HepG2 (cell line): ENCODE measurements around the gene GPR26. TPM values are rescaled to one million over a fixed set of nuclear protein-coding genes. Genes with fewer than 3 reads are reported as not detected.

ENCODE experiments used
- ATAC-seq: fragments of 200-7000 bp; cut with Tn5 transposase; 3 replicates; pipeline ENCODE4 v1.9.1; 2020; ENCODE audit warnings: mild to moderate bottlenecking, moderate library complexity
- BruUV-seq: library from RNA; stranded (reverse); fragments of 400-500 nt; replicated peaks from 2 replicates; lab custom pipeline; 2021; lab: Mats Ljungman, UMichigan
- CTCF ChIA-PET: fragments of 300-600 bp; formaldehyde crosslinking; extraction: SDS; loops from one replicate; lab custom pipeline; 2021; ENCODE audit warnings: low total read pairs, inconsistent platforms, low intra/inter-chr PET ratio; lab: Yijun Ruan, JAX
- POLR2A ChIA-PET: fragments of 350-600 bp; sonication (Branson Sonifier 250); formaldehyde crosslinking; loops from one replicate; lab custom pipeline; 2020; ENCODE audit warnings: antibody characterized with exemption, inconsistent platforms; lab: Yijun Ruan, JAX
- DNase-seq: peaks from one replicate; pipeline ENCODE4 v3.0.0-alpha.2; 2015; ENCODE audit warnings: low spot score
- FAIRE-seq: peaks from 3 replicates; lab custom pipeline; 2011; peaks lifted over from hg19 to GRCh38; lab: Jason Lieb, UNC
- H2AFZ ChIP-seq: one replicate; pipeline ENCODE4 v1.6.1; 2011; ENCODE audit warnings: low read length, inconsistent platforms
- H3K27ac ChIP-seq: fragments of 300-600 bp; 3 replicates; pipeline ENCODE4 v1.8.0; 2011; ENCODE audit warnings: mixed run types, mild to moderate bottlenecking, mixed read lengths, low read length, inconsistent platforms; ENCODE audit not compliant: insufficient read depth; ENCODE audit errors: extremely low read length
- H3K27me3 ChIP-seq, 2 experiments: fragments of 200-600 bp in 1 of 2; 2 replicates in 1 of 2; 3 replicates in 1 of 2; pipeline versions ENCODE4 v1.6.0 to v1.8.0; 2011; ENCODE audit warnings: low read length in 2 of 2, mild to moderate bottlenecking in 2 of 2, moderate library complexity in 2 of 2, inconsistent platforms in 1 of 2; ENCODE audit not compliant: insufficient read depth in 2 of 2, control insufficient read depth in 1 of 2
- H3K36me3 ChIP-seq, 2 experiments: fragments of 200-600 bp in 1 of 2; replicated peaks in 1 of 2; 2 replicates in 1 of 2; 3 replicates in 1 of 2; pipeline versions ENCODE4 v1.5.1 to v1.8.0; 2011; ENCODE audit warnings: low read length in 2 of 2, inconsistent platforms in 1 of 2; ENCODE audit not compliant: insufficient read depth in 2 of 2, control insufficient read depth in 1 of 2
- H3K4me1 ChIP-seq: 2 replicates; pipeline ENCODE4 v1.5.1; 2012; ENCODE audit warnings: low read length, inconsistent platforms; ENCODE audit not compliant: insufficient read depth
- H3K4me2 ChIP-seq: 2 replicates; pipeline ENCODE4 v1.6.0; 2011; ENCODE audit warnings: low read depth, low read length, inconsistent platforms
- H3K4me3 ChIP-seq, 3 experiments: fragments of 200-600 bp in 1 of 3; sonication (generic), shearing (Covaris generic) in 1 of 3; replicated peaks in 1 of 3; 2 replicates each; pipeline ENCODE4 v1.5.1; 2011 to 2016; ENCODE audit warnings: low read length in 3 of 3, inconsistent platforms in 2 of 3, low read depth in 2 of 3, mild to moderate bottlenecking in 2 of 3, control low read depth in 1 of 3, mixed read lengths in 1 of 3; ENCODE audit not compliant: insufficient read depth in 1 of 3
- H3K79me2 ChIP-seq: one replicate; pipeline ENCODE4 v1.6.1; 2011; ENCODE audit warnings: low read length, inconsistent platforms; ENCODE audit not compliant: insufficient read depth
- H3K9ac ChIP-seq: 2 replicates; pipeline ENCODE4 v1.6.0; 2011; ENCODE audit warnings: mild to moderate bottlenecking, low read depth, low read length, inconsistent platforms; ENCODE audit not compliant: insufficient read depth
- H3K9me3 ChIP-seq: 2 replicates; pipeline ENCODE4 v1.5.1; 2012; ENCODE audit warnings: mild to moderate bottlenecking, low read length
- H4K20me1 ChIP-seq: 2 replicates; pipeline ENCODE4 v1.6.0; 2011; ENCODE audit warnings: inconsistent platforms, mild to moderate bottlenecking, low read length, moderate library complexity; ENCODE audit not compliant: insufficient read depth
- KAT8 ChIP-seq: IDR thresholded peaks from 2 replicates; pipeline ENCODE4 v1.6.1; 2016; ENCODE audit warnings: missing genetic modification reagents, missing compliant biosample characterization
- KIAA2018 ChIP-seq: sonication (generic); formaldehyde crosslinking; IDR thresholded peaks from 2 replicates; pipeline ENCODE4 v1.5.0; 2020; ENCODE audit warnings: mild to moderate bottlenecking, missing genetic modification reagents, borderline replicate concordance
- whole genome bisulfite sequencing: methylation state at CpG from one replicate; pipeline ENCODE4 v1.1.6; 2017; ENCODE audit warnings: low lambda C conversion rate; 5-methylcytosine and 5-hydroxymethylcytosine counted together
- in situ Hi-C: cut with HindIII; loops from 2 replicates; pipeline ENCODE4 v1.10.0; 2017; ENCODE audit warnings: low pct_unique_long_range_greater_than_20kb; ENCODE audit not compliant: extremely low pct_ligation_motif_present
- intact Hi-C: fragments of 100-400 bp; cut with micrococcal nuclease; formaldehyde crosslinking; loops from one replicate; pipeline ENCODE4 v1.10.0; 2022; ENCODE audit not compliant: unreplicated experiment
- polyA plus RNA-seq, 8 experiments: library from polyadenylated mRNA; depleted of rRNA in 3 of 8; stranded (reverse) in 7 of 8; unstranded in 1 of 8; fragments of >200 nt; fragmentation: Illumina TruSeq in 4 of 8; extraction: Trizol in 4 of 8; gene quantifications; 2 replicates each; pipeline versions ENCODE4 v1.2.1 to v1.2.3, GENCODE V29; 2011 to 2016; ENCODE audit warnings: low read depth in 4 of 8, missing spikeins in 1 of 8, mixed read lengths in 1 of 8; ENCODE audit not compliant: insufficient read depth in 1 of 8
- total RNA-seq, 5 experiments: library from RNA; depleted of rRNA; stranded (reverse); fragments of >200 nt; fragmentation: Illumina TruSeq; extraction: Trizol; gene quantifications; 2 replicates each; pipeline ENCODE4 v1.2.3, GENCODE V29; 2016; ENCODE audit warnings: low read depth in 1 of 5
- TF ChIP-seq, protein P1 (sequence below): sonication (generic); formaldehyde crosslinking; IDR thresholded peaks from 2 replicates; pipeline ENCODE4 v1.5.0; 2020; ENCODE audit warnings: missing genetic modification reagents
- TF ChIP-seq, protein P2 (sequence below): sonication (generic); formaldehyde crosslinking; IDR thresholded peaks from 2 replicates; pipeline ENCODE4 v1.4.0; 2020; ENCODE audit warnings: missing genetic modification reagents

GPR26 gene
- total and polyA plus RNA-seq, 2 of the 13 experiments (the other 11 are each of a cell fraction or from before 2014, with no cell fraction given) = not detected

DNA sequence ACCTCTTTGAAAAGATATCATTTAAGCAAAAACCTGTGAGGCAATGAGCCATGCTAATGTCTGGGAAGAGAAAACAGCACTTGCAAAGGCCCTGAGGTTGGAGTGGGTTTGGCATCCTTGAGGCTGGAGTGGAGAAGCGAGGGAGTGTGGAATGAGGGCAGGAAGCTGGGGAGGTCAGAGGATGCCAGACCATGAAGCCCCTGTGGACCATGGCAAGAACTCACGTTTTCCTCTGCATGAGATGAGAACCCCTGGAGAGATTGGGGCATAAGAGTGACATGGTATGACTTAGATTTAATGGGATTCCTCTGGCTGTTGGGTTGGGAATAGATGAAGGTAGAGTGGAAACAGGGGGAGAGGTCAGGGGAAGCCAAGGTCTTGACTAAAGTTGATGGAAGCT is 49.4 kb downstream of the GPR26 start (continued):
- TF ChIP-seq KIAA2018 (CRISPR knock-in tag) = no peak
- no peak for TF ChIP-seq KAT8 (CRISPR knock-in tag)

- no peaks in the 10 kb centered on the region for H3K36me3 ChIP-seq
- ChIA-PET POLR2A (no interaction called here), CTCF (no interaction called here)
- in situ Hi-C loops (no loop called here), intact Hi-C loops (no loop called here)
- peaks cover 0 to 2% of the 10 kb centered on the region in 2 experiments; a peak in 1 of 5 replicates for H3K27me3 ChIP-seq
- no peaks in the 10 kb centered on the region for H3K79me2 ChIP-seq
- H4K20me1 ChIP-seq = no peaks in the 10 kb centered on the region
- H3K4me3 ChIP-seq = no peak overlapping the region
- WGBS = 10% methylated on average over 3 of the region's 4 CpGs
- no TSS peak for BruUV-seq
- no peak overlapping the region for H3K4me2 ChIP-seq
- ATAC-seq = no peak
- H3K9ac ChIP-seq = no peak overlapping the region
- no peak overlapping the region for H2AFZ ChIP-seq
- FAIRE-seq = no peak
- H3K4me1 ChIP-seq = no peaks in the 10 kb centered on the region
- DNase-seq = no peak
- no peak overlapping the region for H3K27ac ChIP-seq
- no peaks in the 10 kb centered on the region for H3K9me3 ChIP-seq
- TF ChIP-seq, protein P1, sequence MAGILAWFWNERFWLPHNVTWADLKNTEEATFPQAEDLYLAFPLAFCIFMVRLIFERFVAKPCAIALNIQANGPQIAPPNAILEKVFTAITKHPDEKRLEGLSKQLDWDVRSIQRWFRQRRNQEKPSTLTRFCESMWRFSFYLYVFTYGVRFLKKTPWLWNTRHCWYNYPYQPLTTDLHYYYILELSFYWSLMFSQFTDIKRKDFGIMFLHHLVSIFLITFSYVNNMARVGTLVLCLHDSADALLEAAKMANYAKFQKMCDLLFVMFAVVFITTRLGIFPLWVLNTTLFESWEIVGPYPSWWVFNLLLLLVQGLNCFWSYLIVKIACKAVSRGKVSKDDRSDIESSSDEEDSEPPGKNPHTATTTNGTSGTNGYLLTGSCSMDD = no peak
- TF ChIP-seq, protein P2, sequence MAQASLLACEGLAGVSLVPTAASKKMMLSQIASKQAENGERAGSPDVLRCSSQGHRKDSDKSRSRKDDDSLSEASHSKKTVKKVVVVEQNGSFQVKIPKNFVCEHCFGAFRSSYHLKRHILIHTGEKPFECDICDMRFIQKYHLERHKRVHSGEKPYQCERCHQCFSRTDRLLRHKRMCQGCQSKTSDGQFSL (CRISPR knock-in tag) = no peak
Observed at GRCh38 chr10:123717336-123717735, 51.2 kb downstream of the GPR26 start.
